K562 (cell line): ENCODE measurements around the gene TTC39C. TPM values are rescaled to one million over a fixed set of nuclear protein-coding genes. Genes with fewer than 3 reads are reported as not detected.

Experiments
- CTCF ChIP-seq, 3 experiments: IDR thresholded peaks in 2 of 3; conservative IDR thresholded peaks in 1 of 3; 2 replicates each; pipeline ENCODE4 v1.5.1; 2011 to 2012; ENCODE audit warnings: low read length in 3 of 3, mild to moderate bottlenecking in 3 of 3, control low read depth in 2 of 3, improper control_type of control experiment in 1 of 3, inconsistent platforms in 1 of 3, low read depth in 1 of 3, mixed read lengths in 1 of 3, moderate library complexity in 1 of 3; ENCODE audit not compliant: insufficient read depth in 2 of 3
- MYNN ChIP-seq, 2 experiments: sonication (generic); formaldehyde crosslinking in 1 of 2; IDR thresholded peaks; 2 replicates each; pipeline versions ENCODE4 v1.5.0 to v1.6.1; 2016 to 2020; ENCODE audit warnings: antibody characterized with exemption in 1 of 2, missing genetic modification reagents in 1 of 2
- REST ChIP-seq, 2 experiments: fragments of 450-650 bp; formaldehyde crosslinking in 1 of 2; IDR thresholded peaks; 2 replicates each; pipeline versions ENCODE4 v1.4.0 to v1.6.1; 2014 to 2020; ENCODE audit warnings: mild to moderate bottlenecking in 2 of 2, borderline replicate concordance in 1 of 2, low read depth in 1 of 2
- RFX1 ChIP-seq: fragments of 450-650 bp; IDR thresholded peaks from 2 replicates; pipeline ENCODE4 v1.6.1; 2016; ENCODE audit warnings: mild to moderate bottlenecking, moderate library complexity
- SMC3 ChIP-seq: conservative IDR thresholded peaks from 2 replicates; pipeline ENCODE4 v1.6.1; 2011; ENCODE audit warnings: low read depth, low read length, improper control_type of control experiment; ENCODE audit not compliant: insufficient read depth
- TBL1XR1 ChIP-seq, 2 experiments: IDR thresholded peaks; 2 replicates each; pipeline ENCODE4 v1.6.1; 2012; ENCODE audit warnings: improper control_type of control experiment in 2 of 2, low read length in 2 of 2, mild to moderate bottlenecking in 1 of 2
- YY1 ChIP-seq, 3 experiments: IDR thresholded peaks; 2 replicates each; pipeline ENCODE4 v1.6.1; 2011; ENCODE audit warnings: low read length in 2 of 3, mild to moderate bottlenecking in 2 of 3, moderate library complexity in 2 of 3, borderline replicate concordance in 1 of 3, control low read depth in 1 of 3, low read depth in 1 of 3; ENCODE audit not compliant: insufficient read depth in 3 of 3, insufficient replicate concordance in 2 of 3, control insufficient read depth in 1 of 3, insufficient read length in 1 of 3; ENCODE audit errors: extremely low read depth in 1 of 3
- polyA plus RNA-seq, 8 experiments: library from polyadenylated mRNA; depleted of rRNA in 4 of 8; stranded (reverse) in 5 of 8; unstranded in 3 of 8; fragments of >200 nt; fragmentation: Nextera tagmentation in 2 of 8; fragmentation: Illumina TruSeq in 1 of 8; extraction: Ambion mirVana in 2 of 8; extraction: Trizol in 1 of 8; gene quantifications; 2 replicates each; pipeline versions ENCODE4 v1.2.1 to v1.2.3, GENCODE V29; 2011 to 2014; ENCODE audit warnings: inconsistent platforms in 1 of 8, missing spikeins in 1 of 8
- total RNA-seq, 7 experiments: library from RNA; depleted of rRNA in 6 of 7; stranded (reverse); fragments of >200 nt in 6 of 7; fragmentation: Illumina TruSeq in 2 of 7; extraction: Trizol in 2 of 7; gene quantifications; 2 replicates each; pipeline versions ENCODE4 v1.2.1 to v1.2.3, GENCODE V29; 2011 to 2021; ENCODE audit warnings: low replicate concordance in 1 of 7

The TTC39C gene
- total and polyA plus RNA-seq, 9 of the 15 experiments (the other 6 are each of a cell fraction or from before 2014, with no cell fraction given), result 0.01 to 0.58 (median 0.18) TPM; not detected in 5

- TF ChIP-seq REST (IDR thresholded peaks at IDR 0.05; ENCODE audit: borderline replicate concordance) (peak; percentile 17; the same call in 1 of the 2 replicates), REST (CRISPR knock-in tag; IDR thresholded peaks at IDR 0.05; ENCODE audit: low read depth) (no peak), RFX1 (no peak), YY1 (IDR thresholded peaks at IDR 0.05; ENCODE audit: borderline replicate concordance in 1 of 3, control insufficient read depth in 1 of 3, extremely low read depth in 1 of 3, insufficient read depth in 3 of 3, insufficient read length in 1 of 3, insufficient replicate concordance in 2 of 3, low read depth in 1 of 3, low read length in 2 of 3) (peak in 1 of 3 experiments; percentile 19), MYNN (IDR thresholded peaks at IDR 0.05) (no peak), MYNN (CRISPR knock-in tag; IDR thresholded peaks at IDR 0.05) (no peak), TBL1XR1 (IDR thresholded peaks at IDR 0.05; ENCODE audit: low read length in 2 of 2) (no peak), CTCF (IDR thresholded peaks at IDR 0.05 in 2 of 3, conservative IDR thresholded peaks at IDR 0.05 in 1 of 3; ENCODE audit: insufficient read depth in 2 of 3, low read depth in 1 of 3, low read length in 3 of 3) (peak; percentile 65 to 81 (median 69)), SMC3 (peak; percentile 51; the same call in 1 of the 2 replicates)
Observed at GRCh38 chr18:24176727-24177416, 162.3 kb downstream of the TTC39C start (continued).
